GM12872 (cell line): Measurements from ENCODE around the gene VAV2.

Experiments used
- TF ChIP-seq, protein P1 (sequence below): IDR thresholded peaks from 3 replicates; pipeline ENCODE4 v1.5.1; 2011; ENCODE audit warnings: low read depth, mild to moderate bottlenecking, low read length, moderate library complexity; ENCODE audit not compliant: insufficient read depth

The VAV2 gene

DNA sequence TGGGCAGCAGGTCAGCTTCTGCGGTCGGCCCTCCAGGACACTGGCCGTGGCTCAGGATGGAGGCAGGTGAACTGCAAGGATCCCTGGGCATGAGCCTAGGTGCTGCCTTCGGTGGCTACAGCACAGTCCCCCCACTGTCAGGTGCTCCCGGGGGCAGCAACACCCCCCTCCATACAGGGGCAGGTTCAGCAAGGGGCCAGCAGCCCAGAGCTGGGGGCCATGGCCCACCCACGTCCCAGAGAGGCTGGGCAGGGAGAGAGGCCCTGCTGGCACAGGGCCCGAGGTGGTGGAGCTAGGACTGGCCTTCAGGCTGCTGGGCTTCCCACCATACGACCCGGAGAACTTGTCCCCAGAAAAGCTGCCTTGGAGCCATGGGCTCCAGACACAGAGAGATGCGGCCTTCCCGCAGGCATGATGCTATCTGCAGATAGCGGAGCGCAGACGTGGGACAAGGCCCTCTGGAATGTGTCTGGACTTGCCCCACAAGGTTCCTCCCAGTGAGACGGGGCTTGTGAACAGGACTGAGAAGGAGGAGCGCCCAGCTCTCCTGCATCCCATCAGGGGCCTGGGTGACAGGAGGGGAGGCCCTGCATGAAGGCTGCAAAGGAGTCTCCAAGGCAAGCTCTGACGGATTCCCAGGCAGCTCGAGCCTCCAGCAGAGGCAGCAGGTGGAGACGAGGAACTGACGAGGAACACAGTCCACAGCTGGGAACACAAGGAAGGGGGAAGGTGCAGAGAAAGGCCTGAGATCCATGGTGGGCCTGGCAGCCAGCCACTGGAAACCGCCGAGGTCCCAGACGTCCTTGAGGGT is 111.1 kb downstream of the VAV2 start:
- TF ChIP-seq, protein P1, sequence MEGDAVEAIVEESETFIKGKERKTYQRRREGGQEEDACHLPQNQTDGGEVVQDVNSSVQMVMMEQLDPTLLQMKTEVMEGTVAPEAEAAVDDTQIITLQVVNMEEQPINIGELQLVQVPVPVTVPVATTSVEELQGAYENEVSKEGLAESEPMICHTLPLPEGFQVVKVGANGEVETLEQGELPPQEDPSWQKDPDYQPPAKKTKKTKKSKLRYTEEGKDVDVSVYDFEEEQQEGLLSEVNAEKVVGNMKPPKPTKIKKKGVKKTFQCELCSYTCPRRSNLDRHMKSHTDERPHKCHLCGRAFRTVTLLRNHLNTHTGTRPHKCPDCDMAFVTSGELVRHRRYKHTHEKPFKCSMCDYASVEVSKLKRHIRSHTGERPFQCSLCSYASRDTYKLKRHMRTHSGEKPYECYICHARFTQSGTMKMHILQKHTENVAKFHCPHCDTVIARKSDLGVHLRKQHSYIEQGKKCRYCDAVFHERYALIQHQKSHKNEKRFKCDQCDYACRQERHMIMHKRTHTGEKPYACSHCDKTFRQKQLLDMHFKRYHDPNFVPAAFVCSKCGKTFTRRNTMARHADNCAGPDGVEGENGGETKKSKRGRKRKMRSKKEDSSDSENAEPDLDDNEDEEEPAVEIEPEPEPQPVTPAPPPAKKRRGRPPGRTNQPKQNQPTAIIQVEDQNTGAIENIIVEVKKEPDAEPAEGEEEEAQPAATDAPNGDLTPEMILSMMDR = no peak

DNA sequence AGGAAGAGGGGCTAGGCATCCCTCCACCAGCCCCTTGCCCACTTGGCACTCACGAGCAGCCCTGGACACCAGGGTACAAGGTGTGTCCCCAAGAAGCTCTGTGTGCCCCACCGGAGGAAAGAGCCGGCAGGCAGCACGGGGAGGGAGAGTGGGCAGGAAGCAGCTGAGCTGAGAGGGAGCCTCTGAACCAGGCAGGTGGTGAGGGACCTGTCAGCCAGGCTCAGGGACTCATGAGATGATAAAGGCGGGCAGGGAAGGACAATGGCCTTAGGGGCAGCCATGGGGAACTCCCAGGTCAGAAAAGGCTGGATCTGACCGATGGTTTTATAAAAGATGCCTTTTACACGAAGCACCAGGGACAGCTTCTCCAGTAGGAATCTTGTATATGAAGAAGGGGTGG is 112.0 kb downstream of the VAV2 start:
- TF ChIP-seq, protein P1 = no peak

DNA sequence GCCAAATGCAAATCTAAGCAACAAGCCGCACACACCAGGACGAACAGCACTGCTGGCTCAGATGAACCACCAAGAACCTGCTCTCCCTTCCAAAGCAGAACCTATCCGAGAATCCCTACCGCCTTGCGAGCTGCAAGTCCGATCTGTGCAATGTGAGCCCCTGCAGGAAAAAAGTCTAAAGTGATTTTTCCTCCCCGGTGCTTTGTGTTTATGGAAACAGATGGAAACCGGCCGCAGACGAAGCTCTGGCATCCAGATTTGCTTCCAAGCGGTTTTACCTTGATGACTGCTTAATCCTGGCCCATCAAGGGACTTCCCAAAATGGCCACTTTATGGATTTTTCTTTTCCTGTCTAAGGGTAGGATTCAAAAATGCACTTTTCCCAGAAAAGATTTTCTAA is 112.5 kb downstream of the VAV2 start:
- TF ChIP-seq, protein P1 = no peak

DNA sequence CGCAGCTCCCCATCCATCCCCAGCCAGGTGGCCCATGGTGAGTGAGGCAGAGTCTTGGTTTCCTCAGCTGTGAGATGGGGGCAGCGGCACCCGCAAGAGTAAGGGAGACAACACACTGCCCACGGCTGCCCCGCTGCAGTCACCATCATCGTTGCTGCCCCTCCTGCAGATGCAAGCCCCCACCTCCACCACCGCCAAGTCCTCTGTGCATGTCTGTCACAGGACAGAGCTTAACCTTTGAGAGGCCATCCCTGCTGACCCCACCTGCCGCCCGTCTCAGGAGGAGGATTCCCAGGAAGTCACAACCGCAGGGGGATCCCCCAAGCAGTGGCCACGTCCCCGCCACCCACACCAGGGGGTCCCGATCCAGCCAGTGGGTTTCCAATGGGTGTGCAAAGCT is 113.7 kb downstream of the VAV2 start:
- TF ChIP-seq, protein P1 = no peak

DNA sequence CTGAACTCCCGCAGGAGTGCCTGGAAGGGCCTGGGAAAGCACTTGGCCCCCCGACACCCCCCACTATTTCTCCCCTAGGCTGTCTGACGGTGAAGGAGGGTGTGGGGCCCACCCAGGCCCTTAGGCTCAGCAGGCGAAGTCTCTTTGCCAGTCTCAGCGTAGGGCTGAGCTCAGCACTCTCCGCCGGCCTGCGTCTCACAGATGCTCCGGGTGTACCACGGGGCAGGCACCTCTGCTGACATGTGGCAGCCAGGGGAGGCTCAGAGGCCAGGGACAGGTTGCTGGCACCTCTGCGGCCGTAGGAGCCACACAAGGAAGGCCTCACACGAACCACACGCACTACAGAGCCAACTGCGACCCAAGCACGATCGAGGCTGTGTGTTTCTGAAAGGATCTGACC is 114.2 kb downstream of the VAV2 start:
- TF ChIP-seq, protein P1 = no peak

DNA sequence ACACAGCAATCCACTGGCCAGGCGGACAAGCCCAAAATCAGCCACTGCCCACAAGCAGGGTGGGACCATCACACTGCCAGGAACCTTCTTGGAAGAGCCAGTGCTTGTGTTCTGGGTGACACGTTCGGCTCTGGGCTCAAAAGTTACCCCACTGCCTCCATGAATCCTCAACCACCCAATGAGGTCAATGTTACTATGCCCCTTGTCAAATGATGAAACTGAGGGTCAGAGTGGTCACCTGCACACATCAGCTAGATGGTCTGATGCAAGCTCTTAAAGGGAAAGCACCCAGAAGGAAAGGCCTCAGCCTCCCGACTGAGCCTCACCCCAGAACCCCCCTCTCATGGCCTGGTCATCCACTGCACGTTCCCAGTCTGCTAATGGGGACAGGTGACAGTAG is 114.8 kb downstream of the VAV2 start:
- TF ChIP-seq, protein P1 = no peak

DNA sequence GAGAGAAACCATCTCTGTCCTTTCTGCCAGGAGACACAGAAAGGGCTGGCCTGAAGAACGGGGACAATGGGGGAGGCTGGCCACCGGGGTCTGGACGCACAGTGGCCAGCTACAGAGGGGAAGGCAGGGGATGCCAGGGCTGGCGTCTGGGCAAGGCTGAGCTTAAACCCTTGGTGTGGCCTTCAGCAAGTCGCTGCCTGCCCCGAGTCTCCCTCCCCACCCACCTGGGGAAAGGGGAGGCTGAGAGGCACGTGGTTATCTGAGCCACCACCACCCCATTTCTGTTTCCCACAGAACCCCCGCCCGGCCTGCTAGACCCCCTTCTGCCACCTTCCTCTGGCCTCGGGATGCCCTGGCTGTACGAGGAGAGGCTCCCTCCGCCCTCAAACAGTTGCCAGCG is 115.3 kb downstream of the VAV2 start:
- TF ChIP-seq, protein P1 = no peak
